ENCODE data around the gene RAB11FIP4.

RAB11FIP4 gene

DNA sequence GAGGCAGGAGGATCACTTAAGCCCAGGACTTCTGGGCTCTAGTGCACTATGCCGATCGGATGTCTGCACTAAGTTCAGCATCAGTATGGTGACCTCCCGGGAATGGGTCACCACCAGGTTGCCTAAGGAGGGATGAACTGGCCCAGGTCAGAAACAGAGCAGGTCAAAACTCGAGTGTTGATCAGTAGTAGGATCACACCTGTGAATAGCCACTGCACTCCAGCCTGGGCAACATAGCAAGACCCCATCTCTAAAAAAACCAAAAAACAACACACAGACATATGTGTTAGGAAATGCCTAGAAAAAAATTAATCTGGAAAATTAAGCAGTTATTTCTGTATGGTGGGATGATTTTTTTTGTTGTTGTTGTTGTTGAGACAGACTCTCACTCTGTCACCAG is 127.0 kb downstream of the RAB11FIP4 start:
- H3K27ac ChIP-seq: no peak overlapping the region
- TF ChIP-seq, protein P1, sequence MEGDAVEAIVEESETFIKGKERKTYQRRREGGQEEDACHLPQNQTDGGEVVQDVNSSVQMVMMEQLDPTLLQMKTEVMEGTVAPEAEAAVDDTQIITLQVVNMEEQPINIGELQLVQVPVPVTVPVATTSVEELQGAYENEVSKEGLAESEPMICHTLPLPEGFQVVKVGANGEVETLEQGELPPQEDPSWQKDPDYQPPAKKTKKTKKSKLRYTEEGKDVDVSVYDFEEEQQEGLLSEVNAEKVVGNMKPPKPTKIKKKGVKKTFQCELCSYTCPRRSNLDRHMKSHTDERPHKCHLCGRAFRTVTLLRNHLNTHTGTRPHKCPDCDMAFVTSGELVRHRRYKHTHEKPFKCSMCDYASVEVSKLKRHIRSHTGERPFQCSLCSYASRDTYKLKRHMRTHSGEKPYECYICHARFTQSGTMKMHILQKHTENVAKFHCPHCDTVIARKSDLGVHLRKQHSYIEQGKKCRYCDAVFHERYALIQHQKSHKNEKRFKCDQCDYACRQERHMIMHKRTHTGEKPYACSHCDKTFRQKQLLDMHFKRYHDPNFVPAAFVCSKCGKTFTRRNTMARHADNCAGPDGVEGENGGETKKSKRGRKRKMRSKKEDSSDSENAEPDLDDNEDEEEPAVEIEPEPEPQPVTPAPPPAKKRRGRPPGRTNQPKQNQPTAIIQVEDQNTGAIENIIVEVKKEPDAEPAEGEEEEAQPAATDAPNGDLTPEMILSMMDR (IDR thresholded peaks at IDR 0.05): no peak
- TF ChIP-seq ZFX (IDR thresholded peaks at IDR 0.05; ENCODE audit: borderline replicate concordance): no peak

DNA sequence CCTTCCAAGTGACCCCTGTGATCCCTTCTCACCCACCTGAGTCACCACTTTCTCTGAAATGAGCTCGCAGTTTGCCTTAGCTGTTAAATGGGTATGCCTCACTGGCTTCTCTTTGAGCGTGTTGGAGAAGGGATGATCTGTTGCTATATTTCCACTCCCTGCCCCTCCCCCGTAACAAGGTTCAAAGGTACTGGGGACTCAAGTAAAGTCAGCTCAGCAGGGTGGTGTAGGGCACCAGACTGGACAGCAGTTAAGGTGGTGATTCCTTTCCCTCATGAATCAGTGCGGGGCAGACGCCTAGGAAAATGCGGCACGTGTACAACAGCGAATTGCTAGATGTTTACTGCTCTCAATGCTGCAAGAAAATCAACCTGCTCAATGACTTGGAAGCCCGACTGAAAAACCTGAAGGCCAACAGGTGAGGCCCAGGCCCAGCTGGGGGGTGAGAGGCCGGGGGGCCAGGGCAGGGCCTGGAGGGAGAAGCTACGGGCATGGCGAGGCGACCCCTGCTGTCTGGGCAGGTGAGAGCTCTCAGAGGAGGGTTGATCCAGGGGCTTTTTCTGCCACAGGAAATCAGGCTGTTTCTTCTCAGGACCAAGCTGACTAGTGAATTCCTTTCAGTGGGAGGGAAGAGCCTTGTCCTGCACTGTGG is 130.3 kb downstream of the RAB11FIP4 start:
- H3K27ac ChIP-seq: no peak overlapping the region
- TF ChIP-seq, protein P1 (IDR thresholded peaks at IDR 0.05): no peak
- TF ChIP-seq ZFX (IDR thresholded peaks at IDR 0.05; ENCODE audit: borderline replicate concordance): no peak

DNA sequence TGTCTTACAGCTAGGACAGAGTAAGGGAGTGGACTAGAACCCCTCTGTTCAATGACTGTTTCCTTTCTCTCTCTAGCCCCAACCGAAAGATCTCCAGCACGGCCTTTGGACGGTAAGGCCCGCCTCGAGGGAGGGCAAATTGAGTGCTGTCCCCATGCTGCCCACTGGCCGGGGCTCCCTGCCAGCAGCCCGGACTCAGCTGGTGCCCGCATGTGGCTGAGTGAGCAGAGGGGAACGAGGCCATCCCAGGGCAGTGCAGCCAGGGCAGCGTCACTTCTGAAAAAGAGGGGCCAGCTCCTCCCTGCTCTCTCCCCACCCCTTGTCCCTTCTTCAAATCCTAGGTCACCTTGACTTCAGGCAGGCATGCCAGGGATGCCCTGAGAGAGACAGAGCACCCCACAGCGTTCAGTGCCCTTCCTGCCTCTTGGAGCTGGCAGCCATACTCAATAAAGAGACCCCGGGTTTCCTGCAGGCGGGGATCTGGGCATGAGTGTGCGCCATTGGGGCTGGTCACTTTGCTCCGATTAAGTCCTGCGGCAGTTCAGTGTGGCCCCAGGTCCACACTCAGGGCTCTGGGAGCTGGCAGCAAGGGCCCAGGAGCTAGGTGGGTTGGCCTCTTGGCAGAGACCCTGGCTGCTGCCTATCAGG is 130.9 kb downstream of the RAB11FIP4 start:
- H3K27ac ChIP-seq: no peak overlapping the region
- TF ChIP-seq, protein P1 (IDR thresholded peaks at IDR 0.05): no peak
- no peak for TF ChIP-seq ZFX (IDR thresholded peaks at IDR 0.05; ENCODE audit: borderline replicate concordance)

DNA sequence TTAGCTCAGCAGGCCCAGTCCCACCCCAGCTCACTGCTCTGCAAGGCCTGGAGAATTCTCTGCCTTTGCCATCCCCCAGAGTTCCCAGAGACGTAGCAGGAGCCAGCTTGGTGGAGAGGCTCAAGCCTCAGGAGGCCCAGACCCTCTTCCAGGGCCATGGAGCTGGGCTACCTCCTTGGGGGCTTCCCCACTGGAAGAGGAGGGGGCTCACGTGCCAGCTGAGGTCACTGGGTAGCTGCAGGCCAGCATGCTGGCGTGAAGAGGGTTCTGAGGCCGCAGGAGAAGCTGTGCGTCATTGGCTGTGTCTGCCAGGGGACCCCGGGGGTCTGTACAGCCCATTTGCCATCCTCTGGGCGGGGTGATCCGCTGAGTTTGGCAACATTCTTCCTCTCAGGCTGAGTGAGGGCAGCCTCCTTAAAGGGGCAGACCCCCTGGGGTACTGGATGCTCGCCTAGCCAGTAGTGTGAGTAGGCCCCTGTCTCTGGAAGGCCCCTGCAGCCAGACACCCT is 131.6 kb downstream of the RAB11FIP4 start:
- TF ChIP-seq ZFX (IDR thresholded peaks at IDR 0.05; ENCODE audit: borderline replicate concordance): no peak
- TF ChIP-seq, protein P1 (IDR thresholded peaks at IDR 0.05): no peak
- H3K27ac ChIP-seq: no peak overlapping the region

- TF ChIP-seq, protein P1 (IDR thresholded peaks at IDR 0.05): no peak
- TF ChIP-seq ZFX (IDR thresholded peaks at IDR 0.05; ENCODE audit: borderline replicate concordance): no peak
- no peak overlapping the region for H3K27ac ChIP-seq
Observed at GRCh38 chr17:31523862-31524730, 132.6 kb downstream of the RAB11FIP4 start.

DNA sequence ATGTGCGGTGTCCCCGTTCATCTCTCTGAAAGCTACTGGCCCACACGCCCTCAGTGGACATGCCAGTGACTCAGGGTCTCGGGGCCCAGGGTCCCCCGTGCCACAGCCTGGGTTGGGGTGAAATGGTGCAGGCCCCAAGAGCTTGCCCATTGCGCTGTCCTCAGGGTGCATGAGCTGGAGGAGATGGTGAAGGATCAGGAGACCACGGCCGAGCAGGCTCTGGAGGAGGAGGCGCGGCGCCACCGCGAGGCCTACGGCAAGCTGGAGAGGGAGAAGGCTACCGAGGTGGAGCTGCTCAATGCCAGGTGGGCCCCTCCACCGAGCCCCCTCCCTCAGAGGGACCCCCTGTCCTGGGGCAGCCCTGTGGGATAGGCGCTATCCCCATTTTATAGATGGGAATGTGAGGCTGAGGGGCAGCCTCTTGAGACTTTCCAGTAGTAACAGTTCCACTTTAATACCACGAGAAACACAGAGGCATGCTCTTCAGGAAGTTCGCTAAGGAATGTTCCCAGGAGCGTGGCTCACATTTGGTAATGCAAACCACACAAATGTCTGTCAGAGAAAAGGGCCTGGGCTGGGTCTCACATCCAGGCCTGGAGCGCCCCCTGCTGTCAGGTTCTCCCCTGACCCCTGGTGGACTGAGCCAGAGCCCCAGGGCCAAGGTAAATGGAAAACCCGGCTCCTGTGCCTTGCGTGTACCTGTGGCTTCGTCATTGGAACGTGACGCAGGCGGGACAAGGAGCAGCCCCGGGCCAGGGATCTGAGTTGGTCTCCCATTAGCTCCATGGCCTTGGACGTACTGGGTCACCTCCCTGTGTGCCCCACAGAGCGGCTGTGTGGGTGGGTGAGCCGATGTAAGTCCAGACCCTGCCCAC is 133.7 kb downstream of the RAB11FIP4 start:
- TF ChIP-seq ZFX (IDR thresholded peaks at IDR 0.05; ENCODE audit: borderline replicate concordance): no peak
- TF ChIP-seq, protein P1 (IDR thresholded peaks at IDR 0.05): peak; percentile 91
- no peak overlapping the region for H3K27ac ChIP-seq

Measured in 22Rv1 (cell line).